ENCODE results near the gene HOMER2. TPM values are rescaled to one million over a fixed set of nuclear protein-coding genes. Genes with fewer than 3 reads are reported as not detected.

HOMER2 gene
- total RNA-seq, 1 experiment from 2014 or later = 1.8 TPM

DNA sequence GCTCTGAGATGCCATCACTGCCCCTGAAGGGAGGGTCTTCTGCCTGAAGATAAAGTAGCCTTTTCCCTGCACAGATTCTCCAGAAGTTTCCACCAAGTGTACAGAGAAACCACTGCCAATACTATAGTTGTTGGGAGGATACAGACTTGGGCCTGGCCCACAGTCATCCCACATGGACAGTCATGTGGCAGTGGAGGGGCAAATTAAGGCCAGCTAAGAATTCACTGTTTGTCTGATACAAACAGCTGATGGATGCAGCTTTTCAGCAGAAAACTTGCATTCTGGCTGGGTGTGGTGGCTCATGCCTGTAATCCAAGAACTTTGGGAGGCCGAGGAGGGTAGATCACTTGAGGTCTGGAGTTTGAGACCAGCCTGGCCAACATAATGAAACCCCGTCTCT lies 22.1 kb downstream of the HOMER2 start:
- no peak for DNase-seq (ENCODE audit: low spot score)

DNA sequence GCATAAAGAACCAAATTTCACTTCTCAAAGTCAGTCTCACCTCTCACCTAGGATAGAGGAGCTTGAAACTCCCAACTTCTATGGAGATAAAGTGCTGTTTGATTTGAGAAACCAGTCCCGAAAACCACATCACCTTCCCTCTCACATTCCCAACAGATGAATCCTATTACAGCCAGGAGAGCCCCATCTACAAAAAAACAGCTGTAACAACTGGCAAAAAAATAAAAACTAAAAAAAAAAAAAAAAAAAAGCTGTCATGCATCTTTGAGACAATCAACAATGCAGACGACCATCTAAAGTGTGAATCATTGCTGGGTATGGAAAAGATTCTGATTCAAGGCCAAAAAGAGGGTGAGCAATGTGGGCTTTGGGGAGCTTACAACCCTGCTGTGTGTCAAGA lies 23.8 kb downstream of the HOMER2 start:
- no peak for DNase-seq (ENCODE audit: low spot score)

DNA sequence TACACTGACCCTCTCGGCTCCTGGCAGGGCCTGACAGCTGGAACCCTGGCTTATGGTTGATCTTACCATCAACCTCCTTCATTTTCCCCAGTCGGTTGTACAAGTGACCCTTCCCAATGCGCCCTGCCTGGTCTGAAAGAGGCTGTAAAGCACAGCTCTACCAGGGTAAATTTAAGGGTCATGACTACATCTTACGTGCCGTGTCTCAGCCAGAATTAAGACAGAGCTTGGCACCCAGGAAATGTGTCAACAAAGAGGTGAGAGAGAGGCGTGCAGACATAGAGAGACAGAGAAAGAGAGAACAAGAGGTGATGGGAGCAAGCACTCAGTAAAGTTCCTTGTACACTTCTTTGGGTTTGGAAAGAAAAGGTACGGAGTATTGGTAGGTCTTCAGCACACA lies 28.8 kb downstream of the HOMER2 start:
- DNase-seq (ENCODE audit: low spot score) = no peak

DNA sequence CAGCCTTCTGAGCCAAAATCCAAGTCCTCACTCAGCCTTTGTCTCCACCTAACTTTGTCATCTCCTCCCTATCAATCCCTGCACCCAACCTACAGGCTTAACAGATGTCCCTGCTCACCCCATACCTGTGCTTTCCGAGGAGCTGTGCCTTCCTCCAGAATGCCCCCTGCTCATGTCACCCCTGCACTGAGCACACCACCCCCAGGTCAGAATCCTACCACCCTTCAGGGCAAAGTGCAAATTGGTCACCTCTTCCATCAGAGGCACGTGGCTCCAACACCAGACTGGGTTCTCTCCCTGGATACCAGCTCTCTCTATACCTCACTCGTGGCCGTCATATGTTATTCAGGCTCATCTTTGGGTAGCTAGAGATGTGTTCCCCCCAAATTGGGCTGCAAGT lies 29.8 kb downstream of the HOMER2 start:
- DNase-seq (ENCODE audit: low spot score) = no peak

DNA sequence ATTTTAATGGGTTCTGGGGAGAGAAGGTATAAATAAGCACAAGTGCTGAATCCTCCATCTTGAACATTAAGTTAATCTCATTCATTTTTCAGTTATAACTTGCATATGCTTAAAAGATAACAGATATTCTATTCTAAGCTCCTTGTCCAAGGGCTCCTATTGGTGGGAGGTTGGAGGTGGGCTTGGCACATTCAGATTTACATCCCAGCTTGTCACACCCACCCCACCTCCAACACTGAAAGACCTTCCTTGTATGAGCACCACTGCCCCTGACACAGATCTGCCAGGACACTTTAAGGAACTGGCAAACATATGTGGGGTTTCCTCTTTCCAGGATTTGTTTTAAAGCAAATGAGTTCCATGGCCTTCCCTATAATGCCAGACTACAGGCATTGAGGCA lies 30.6 kb downstream of the HOMER2 start:
- no peak for DNase-seq (ENCODE audit: low spot score)

DNA sequence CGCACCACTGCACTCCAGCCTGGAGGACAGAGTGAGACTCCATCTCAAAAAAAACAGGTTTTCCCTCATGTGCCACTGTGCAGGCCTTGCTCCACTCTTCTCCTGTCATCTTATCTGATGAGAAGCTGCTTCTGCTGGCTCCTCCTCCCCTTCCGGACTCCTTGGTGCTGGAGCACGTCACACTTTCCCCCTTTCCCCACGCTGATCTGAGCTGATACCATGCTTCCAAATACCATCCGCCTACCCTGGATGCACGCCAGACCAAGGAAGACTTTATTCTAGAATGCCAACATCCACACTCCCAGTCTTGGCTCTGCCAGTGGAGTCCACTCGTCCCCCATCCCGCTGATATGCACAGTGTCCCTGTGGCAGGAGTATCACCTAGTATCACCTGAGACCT lies 31.3 kb downstream of the HOMER2 start:
- no peak for DNase-seq (ENCODE audit: low spot score)

DNA sequence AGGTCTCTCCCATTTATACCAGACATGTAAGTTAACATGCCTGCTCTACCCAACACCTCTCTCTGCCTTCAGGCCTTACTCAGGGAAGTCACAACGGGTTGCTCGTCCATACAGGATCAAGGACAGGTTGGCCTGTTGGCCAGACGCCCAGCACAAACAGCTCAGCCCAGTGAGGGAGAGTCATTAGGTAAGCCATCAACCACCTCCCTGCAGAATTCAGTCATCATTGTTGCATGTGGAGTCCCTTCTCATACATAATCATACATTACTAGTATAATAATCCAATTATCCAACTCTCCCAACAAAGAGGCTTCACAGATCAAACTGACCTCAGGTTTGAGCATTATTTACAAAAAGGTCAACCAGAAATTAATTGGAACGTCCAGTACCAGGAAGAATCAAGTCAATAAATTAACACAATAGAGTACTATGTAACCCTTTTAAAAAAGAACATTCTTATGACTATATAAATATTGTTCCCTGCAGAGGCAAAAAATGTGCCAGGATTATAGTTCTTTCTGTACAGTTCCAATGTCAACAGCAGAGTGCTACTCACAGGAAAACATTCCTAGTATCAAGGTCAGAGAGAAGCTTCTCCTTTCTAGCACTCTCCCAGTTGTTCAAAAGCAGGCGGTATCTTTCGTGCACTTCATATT lies 33.2 kb downstream of the HOMER2 start:
- DNase-seq (ENCODE audit: low spot score) = peak; percentile 76

DNA sequence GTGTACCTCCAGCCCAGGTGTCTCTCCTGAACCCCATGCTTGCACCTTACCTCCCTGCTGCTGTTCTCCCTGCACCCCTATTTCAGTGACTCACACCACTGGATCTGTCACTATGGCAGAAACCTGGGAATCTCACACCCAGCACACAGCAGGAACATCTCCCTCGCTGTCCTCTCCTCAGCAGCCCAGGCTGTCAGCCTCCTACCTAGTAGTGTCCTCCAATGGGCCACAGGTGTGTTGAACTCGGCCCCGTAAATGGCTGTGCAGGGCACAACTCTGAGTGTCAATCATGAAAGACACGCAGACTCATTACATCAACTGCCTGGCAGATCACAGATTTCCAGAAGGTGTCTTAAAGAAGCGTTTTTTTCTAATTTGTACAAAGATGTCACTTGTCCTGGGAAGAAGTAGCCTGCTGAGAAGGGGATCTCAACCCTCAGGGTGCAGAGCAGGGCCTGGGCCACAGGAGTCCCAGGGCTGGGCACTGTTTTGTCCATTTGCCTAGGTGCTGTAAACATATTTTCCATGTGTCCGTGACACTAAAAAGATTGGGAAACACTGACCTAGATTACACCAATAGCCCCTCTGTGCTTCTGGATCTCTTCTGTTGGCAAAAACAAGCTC lies 33.8 kb downstream of the HOMER2 start:
- DNase-seq (ENCODE audit: low spot score) = no peak

DNA sequence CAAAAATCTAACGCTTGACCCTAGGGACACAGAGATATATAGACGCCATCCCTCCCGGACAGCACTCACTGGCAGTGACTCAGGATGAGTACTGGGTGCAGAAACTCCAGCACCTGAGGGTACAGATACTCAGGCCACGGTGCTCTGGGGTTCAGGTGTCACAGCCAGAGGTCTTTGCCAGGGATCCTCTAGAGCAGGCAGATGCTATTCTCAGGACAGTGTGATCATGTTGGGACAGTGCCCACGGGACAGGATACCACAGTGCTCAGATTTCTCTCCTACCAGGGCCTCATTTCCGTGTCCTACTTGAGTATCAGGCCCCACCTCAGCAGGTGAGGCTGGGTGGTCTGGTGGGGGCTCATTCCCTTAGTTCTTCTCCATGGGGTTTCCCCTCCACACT lies 34.4 kb downstream of the HOMER2 start:
- no peak for DNase-seq (ENCODE audit: low spot score)

DNA sequence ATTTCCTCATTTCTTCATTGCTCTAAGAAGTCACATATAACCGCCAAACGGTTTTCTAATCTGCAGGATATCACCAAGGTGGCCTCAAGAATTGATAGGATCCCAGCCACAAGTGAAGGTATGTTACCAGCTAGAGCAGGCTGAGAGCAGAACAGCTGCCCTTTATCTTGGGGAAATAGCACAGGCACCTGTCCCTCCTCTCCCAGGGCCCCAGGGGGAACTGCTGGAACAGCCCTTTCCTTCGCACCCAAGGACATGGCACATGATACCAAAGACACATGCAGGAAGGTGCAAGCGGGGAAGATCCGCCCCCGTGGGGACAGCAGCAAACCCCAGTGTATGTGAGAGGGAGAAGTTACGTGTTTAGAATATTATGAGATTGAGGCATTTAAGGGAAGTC lies 35.3 kb downstream of the HOMER2 start:
- DNase-seq (ENCODE audit: low spot score) = no peak

DNA sequence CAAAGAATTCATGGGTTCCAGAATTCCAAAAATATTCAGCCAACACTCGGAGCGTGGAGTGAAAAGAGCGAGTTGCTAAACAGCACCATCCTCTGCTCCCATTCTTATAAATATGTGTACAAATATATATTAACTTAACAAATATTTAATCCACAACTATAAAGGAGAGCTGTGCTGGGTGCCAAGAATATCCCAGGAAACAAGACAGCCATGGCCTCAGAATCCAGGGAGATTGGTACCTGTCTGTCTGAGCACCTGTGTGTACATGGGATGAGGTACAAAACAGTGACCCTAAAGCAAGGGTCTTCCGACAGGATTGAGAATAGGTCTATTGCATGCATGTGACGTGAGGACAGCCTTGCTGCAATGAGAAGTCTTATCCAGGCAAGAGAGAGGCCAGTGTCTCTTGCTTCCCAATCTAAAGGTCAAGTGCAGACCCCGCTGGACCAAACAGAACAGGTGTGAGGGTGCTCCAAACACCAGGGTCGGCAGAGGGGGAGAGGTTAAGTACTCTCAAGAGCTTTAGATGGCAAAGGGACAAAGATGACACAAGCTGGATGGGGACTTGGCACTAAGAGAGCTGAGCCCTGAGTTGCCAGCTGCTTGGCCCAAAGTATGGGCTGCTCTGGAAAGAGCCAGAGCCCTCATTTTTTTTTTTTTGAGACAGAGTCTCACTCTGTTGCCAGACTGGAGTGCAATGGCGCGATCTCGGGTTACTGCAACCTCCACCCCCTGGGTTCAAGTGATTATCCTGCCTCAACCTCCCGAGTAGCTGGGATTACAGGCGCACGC lies 36.2 kb downstream of the HOMER2 start:
- DNase-seq (ENCODE audit: low spot score) = no peak

DNA sequence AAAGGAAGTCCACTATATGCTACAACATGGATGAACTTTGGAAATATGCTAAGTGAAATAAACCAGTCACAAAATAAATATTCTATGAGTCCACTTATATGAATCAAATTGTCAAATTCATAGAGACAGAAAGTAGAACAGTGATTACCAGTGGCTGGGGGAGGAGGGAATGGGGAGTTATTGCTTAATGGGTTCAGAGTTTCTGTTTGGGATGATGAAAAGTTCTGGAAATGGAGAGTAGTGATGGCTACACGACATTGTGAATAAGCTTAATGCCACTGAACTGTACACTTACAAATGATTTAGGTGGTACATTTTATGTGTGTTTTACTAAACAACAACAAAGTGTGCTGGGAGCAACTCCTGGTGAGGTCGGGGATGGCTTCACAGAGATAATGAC lies 38.1 kb downstream of the HOMER2 start:
- no peak for DNase-seq (ENCODE audit: low spot score)

DNA sequence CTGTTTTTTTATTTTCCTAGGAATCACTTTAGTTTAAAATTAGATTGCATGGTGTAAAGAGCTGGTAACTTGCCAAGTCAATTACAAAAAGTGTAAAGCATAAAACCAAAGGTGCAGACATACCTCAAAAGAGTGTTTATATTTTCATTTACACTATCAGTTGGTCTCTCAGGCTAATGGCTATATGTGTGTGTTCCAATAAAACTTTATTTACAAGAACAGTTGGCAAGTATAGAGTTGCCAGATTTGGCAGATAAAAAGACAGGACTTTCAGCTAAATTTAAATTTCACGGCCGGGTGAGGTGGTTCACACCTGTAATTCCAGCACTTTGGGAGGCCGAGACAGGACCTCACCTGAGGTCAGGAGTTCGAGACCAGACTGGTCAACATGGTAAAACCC lies 41.1 kb downstream of the HOMER2 start:
- DNase-seq (ENCODE audit: low spot score) = no peak

DNA sequence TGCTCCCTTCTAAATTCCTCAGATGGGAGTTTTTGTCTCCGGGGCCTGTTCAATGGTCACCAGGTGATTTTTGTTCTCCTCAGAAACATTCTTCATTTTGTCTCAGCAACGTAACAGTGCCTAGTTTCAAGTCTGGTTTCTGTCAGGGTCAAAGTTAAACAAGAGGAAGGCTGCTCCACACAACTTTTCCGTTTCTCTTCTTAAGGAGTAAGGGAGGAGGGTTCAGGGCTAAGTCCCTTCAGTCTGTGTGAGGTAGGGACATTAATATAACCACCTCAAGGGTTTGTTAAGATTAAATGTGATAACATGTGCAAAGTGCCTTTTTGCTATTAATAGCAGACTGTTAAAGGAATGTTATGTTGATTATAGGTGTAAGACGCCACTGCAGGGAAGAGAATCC lies 41.8 kb downstream of the HOMER2 start:
- DNase-seq (ENCODE audit: low spot score) = no peak

DNA sequence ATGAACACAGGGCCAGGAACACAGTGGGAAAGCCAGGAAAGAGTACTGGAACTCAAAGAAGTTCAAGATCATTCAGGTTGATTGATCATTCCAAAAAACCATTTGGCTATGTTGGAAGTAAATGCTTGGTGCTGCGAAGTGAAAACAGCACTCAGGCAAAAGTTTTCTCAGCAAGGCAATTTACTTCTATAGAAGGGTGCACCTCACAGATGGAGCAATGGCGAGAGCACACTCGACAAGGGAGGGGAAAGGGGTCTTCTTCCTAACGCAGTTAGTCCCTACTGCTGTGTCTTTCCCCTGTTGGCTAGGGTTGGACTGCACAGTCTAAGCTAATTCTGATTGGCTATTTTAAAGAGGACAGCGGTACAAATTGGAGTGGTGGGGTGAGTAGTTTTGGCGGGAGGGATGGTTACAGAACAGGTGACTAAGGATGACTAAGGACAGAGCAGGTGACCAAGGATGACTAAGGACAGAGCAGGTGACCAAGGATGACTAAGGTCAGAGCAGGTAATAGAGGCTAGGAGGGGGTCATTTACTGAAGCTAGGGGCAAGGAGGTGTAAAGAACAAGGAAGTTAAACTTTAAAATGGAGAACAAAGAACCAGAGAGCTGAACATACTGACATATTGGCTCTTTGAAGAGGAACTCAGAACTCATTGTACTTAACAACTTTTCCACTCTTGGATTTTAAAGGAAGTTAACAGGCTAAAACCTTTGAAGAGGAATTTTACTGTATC lies 43.3 kb downstream of the HOMER2 start:
- DNase-seq (ENCODE audit: low spot score) = no peak

DNA sequence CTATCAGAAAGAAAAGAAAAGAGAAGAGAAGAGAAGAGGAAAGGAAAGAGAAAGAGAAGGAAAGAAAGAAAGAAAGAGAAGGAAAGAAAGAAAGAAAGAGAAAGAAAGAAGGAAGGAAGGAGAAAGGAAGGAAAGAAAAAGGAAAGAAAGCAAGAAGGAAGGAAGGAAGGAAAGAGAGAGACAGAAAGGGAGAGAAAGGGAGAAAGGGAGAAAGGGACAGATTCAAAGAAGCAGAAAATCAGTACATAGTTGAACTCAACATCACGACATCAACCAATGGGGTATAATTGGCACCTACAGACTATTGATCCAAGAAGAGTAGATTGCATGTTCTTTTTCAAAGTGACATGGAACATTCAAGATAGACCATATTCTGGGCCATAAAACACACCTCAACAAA lies 45.2 kb downstream of the HOMER2 start:
- no peak for DNase-seq (ENCODE audit: low spot score)

DNA sequence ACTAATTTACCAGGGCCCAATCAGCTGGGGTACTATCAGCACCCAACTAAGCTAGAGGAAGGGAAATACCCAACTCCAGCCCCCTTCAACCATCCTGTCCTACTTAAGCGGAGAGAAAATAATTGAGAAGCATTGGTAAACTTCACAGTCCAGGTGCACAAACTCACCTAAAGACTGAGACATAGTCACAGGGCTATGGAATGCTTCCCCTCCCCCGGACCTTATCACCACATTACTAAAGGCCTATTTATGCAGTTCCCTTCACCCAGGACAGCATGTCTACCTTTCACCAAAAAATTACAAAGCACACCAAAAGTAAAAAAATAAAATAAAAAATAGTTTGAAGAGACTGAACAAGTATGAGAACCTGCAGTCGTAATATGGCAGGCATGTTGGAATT lies 47.9 kb downstream of the HOMER2 start:
- no peak for DNase-seq (ENCODE audit: low spot score)

DNA sequence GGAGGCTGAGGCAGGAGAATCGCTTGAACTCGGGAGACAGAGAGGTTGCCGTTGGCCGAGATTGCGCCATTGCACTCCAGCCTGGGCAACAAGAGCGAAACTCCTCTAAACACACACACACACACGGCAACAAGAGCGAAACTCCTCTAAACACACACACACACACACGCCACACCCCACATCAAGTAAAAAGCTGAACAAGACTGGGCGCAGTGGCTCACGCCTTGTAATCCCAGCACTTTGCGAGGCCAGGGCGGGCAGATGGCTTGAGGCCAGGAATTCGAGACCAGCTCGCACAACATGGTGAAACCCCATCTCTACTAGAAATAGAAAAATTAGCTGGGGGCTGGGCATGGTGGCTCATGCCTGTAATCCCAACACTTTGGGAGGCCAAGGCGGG lies 49.0 kb downstream of the HOMER2 start:
- DNase-seq (ENCODE audit: low spot score) = no peak

DNA sequence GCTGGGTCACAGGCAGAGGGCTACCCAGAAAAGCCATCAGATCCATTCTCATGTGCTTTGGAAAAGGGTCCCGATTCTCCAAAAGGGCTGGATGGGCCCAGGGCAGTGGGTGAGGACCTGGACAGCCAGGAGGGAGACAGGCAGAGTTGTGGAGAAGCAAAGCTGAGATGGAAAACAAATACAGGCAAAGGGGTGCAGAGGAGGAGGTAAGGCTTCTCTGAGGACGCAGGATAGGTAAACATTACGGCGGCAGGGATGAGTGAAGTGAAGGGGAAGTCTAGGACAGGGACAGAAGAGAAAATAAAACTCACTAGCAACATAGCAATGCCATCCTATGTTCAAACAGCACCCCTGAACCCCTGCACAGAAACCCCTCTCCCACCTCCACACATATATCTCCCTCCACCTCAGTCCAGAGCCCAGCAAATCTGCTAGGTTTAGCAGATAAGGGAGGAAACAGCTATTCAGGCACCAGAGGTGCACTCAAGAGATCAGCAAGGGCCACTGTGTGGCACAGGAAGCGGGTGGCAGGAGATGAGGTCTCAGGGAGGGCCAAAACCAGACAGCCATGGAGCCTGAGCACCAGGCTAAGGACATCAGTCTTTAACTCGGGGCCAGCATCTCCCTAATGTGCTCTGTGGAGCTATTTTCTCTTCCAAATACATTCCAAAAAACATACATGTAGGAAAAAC lies 51.3 kb downstream of the HOMER2 start:
- no peak for DNase-seq (ENCODE audit: low spot score)

DNA sequence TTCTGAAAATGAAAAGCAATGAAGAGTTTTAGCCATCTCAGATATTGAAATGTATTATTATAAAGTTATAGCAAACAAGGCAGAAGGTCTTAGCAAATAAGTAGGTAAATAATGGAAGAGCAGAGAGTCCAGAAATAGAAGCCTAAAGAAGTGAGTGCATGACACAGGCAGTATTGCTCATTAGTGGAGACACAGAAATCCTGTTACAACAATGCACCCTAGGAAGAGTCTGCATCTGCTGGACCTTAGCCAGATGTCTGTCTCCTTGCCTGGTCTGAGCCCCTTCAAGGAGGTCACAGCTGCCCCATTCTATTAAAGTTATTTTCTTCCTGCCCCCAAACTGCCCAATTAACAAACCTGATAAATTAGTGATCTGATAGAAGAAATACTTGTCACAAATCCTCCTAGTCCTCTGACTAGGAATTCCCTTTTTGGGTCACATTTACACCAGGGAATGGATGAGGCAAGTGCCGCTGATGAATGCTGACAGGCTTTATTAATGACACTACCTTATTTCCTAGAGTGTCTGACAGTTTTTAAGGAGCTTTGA lies 51.9 kb downstream of the HOMER2 start:
- no peak for DNase-seq (ENCODE audit: low spot score)

DNA sequence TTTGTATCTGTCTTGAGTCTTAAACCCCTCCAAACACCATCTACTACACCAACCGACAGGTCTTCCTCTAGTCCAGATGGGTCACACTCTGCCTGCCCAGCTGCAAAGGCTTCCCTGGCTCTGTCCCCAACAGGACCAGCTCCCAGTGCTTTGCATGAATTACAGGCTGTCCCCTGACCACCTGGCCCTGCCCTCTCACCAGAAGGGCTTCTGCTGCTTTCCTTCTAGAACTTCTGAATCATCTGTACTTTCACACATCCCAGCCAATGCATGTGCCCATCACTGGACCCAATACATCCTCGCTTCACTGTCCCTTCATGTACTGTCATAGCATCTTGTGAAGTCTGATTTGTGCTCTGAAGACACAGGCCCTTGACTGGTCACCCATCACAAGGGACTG lies 53.6 kb downstream of the HOMER2 start:
- no peak for DNase-seq (ENCODE audit: low spot score)
